Endothelial cell of umbilical vein (primary cell): ENCODE data around the gene FBXW9. TPM values are rescaled to one million over a fixed set of nuclear protein-coding genes. Genes with fewer than 3 reads are reported as not detected.

ENCODE experiments used
- BruUV-seq: library from RNA; stranded (reverse); fragments of 400-500 nt; replicated peaks from 2 replicates; lab custom pipeline; 2021; lab: Mats Ljungman, UMichigan
- CTCF ChIA-PET: fragments of 300-600, 350-600 bp; sonication (Branson Sonifier 250); formaldehyde crosslinking; loops from one replicate; lab custom pipeline; 2021; ENCODE audit warnings: antibody characterized with exemption, inconsistent platforms; lab: Charles Lee
- POLR2A ChIA-PET: fragments of 300-600, 350-600 bp; sonication (Branson Sonifier 250); formaldehyde crosslinking; loops from one replicate; lab custom pipeline; 2021; ENCODE audit warnings: antibody characterized with exemption, inconsistent platforms; lab: Charles Lee
- DNase-seq: peaks from one replicate; pipeline ENCODE4 v3.0.0-alpha.2; 2011; ENCODE audit warnings: low read depth, low spot score
- FAIRE-seq: peaks from 2 replicates; lab custom pipeline; 2011; peaks lifted over from hg19 to GRCh38; lab: Jason Lieb, UNC
- H2AFZ ChIP-seq: 2 replicates; pipeline ENCODE4 v1.6.0; 2012; ENCODE audit warnings: low read depth, low read length, control low read depth, inconsistent platforms
- H3K27ac ChIP-seq: 2 replicates; pipeline ENCODE4 v1.5.1; 2011; ENCODE audit warnings: low read depth, mild to moderate bottlenecking, control low read depth, low read length, moderate library complexity; ENCODE audit not compliant: insufficient read depth
- H3K27me3 ChIP-seq, 2 experiments: 2 replicates each; pipeline versions ENCODE4 v1.6.0 to v1.6.1; 2011; ENCODE audit warnings: low read length in 2 of 2, mixed read lengths in 1 of 2; ENCODE audit not compliant: control insufficient read depth in 2 of 2, insufficient read depth in 2 of 2
- H3K36me3 ChIP-seq, 2 experiments: 2 replicates in 1 of 2; 3 replicates in 1 of 2; pipeline ENCODE4 v1.5.1; 2011; ENCODE audit warnings: low read length in 2 of 2, mild to moderate bottlenecking in 1 of 2, moderate library complexity in 1 of 2; ENCODE audit not compliant: control insufficient read depth in 2 of 2, insufficient read depth in 2 of 2; ENCODE audit errors: extremely low read depth in 1 of 2
- H3K4me1 ChIP-seq: 3 replicates; pipeline ENCODE4 v1.5.1; 2011; ENCODE audit warnings: mild to moderate bottlenecking, low read length; ENCODE audit not compliant: control insufficient read depth, insufficient read depth; ENCODE audit errors: extremely low read depth
- H3K4me2 ChIP-seq: 2 replicates; pipeline ENCODE4 v1.6.1; 2011; ENCODE audit warnings: low read length, control low read depth, mixed read lengths; ENCODE audit not compliant: insufficient read depth
- H3K4me3 ChIP-seq, 3 experiments: fragments of 200-600 bp in 1 of 3; sonication (generic), shearing (Covaris generic) in 1 of 3; replicated peaks in 1 of 3; 2 replicates each; pipeline ENCODE4 v1.5.1; 2011 to 2016; ENCODE audit warnings: control low read depth in 3 of 3, low read length in 3 of 3, mild to moderate bottlenecking in 2 of 3, inconsistent platforms in 1 of 3, low read depth in 1 of 3, moderate library complexity in 1 of 3; ENCODE audit not compliant: insufficient read depth in 1 of 3
- H3K79me2 ChIP-seq: 2 replicates; pipeline ENCODE4 v1.6.0; 2012; ENCODE audit warnings: low read length, inconsistent platforms; ENCODE audit not compliant: control insufficient read depth, insufficient read depth
- H3K9ac ChIP-seq: replicated peaks from 2 replicates; pipeline ENCODE3; 2011; ENCODE audit warnings: low read length, control low read depth; ENCODE audit not compliant: insufficient read depth; ENCODE audit errors: extremely low read depth
- H3K9me1 ChIP-seq: replicated peaks from 3 replicates; pipeline ENCODE4 v1.6.0; 2011; ENCODE audit warnings: mild to moderate bottlenecking, low read length; ENCODE audit not compliant: control insufficient read depth, insufficient read depth; ENCODE audit errors: extremely low read depth
- H3K9me3 ChIP-seq: replicated peaks from 2 replicates; pipeline ENCODE4 v1.5.1; 2012; ENCODE audit warnings: low read length, inconsistent platforms; ENCODE audit not compliant: control insufficient read depth, insufficient read depth
- H4K20me1 ChIP-seq: replicated peaks from 2 replicates; pipeline ENCODE3; 2011; ENCODE audit warnings: mild to moderate bottlenecking, low read length; ENCODE audit not compliant: control insufficient read depth, insufficient read depth; ENCODE audit errors: extremely low read depth
- EZH2 ChIP-seq: IDR thresholded peaks from 2 replicates; pipeline ENCODE4 v1.6.1; 2012; ENCODE audit warnings: borderline replicate concordance, low read depth, mild to moderate bottlenecking, moderate library complexity, low read length, inconsistent platforms; ENCODE audit not compliant: severe bottlenecking
- FOS ChIP-seq: IDR thresholded peaks from 2 replicates; pipeline ENCODE4 v1.6.1; 2011; ENCODE audit warnings: mild to moderate bottlenecking, low read length, moderate library complexity, borderline replicate concordance; ENCODE audit not compliant: insufficient read depth
- GATA2 ChIP-seq: IDR thresholded peaks from 2 replicates; pipeline ENCODE4 v1.7.0; 2011; ENCODE audit warnings: low read depth, mild to moderate bottlenecking, moderate library complexity, mixed read lengths, low read length; ENCODE audit not compliant: insufficient read length, insufficient read depth
- JUN ChIP-seq: IDR thresholded peaks from 2 replicates; pipeline ENCODE4 v1.6.1; 2011; ENCODE audit warnings: borderline replicate concordance, low read depth; ENCODE audit not compliant: insufficient read length, insufficient read depth
- MYC ChIP-seq: IDR thresholded peaks from one replicate; pipeline ENCODE4 v1.6.1; 2011; ENCODE audit warnings: mild to moderate bottlenecking, low read depth, low read length
- POLR2A ChIP-seq: IDR thresholded peaks from 2 replicates; pipeline ENCODE4 v1.6.1; 2012; ENCODE audit warnings: low read depth, mild to moderate bottlenecking, control low read depth, low read length
- POLR2AphosphoS5 ChIP-seq: IDR thresholded peaks from 2 replicates; pipeline ENCODE4 v1.6.1; 2012; ENCODE audit warnings: low read depth, mild to moderate bottlenecking, control low read depth, low read length, moderate library complexity; ENCODE audit not compliant: insufficient read depth
- dilution Hi-C: fragments of 300-500 bp; cut with MboI; formaldehyde crosslinking; loops from one replicate; pipeline ENCODE4 v1.15.0; 2019; ENCODE audit warnings: low sequenced_read_pairs; ENCODE audit not compliant: extremely low pct_ligation_motif_present
- intact Hi-C: fragments of 100-400 bp; cut with micrococcal nuclease; formaldehyde crosslinking; loops from one replicate; pipeline ENCODE4 v1.10.0; 2022
- polyA plus RNA-seq, 4 experiments: library from polyadenylated mRNA; depleted of rRNA in 3 of 4; stranded (reverse) in 3 of 4; unstranded in 1 of 4; fragments of >200 nt; gene quantifications; 2 replicates each; pipeline versions ENCODE4 v1.2.1 to v1.2.3, GENCODE V29; 2011 to 2012; ENCODE audit warnings: missing spikeins in 1 of 4
- total RNA-seq: library from RNA; stranded (reverse); gene quantifications from 2 replicates; pipeline ENCODE4 v1.2.3, GENCODE V29; 2021
- TF ChIP-seq, protein P1 (sequence below): IDR thresholded peaks from 2 replicates; pipeline ENCODE4 v1.6.1; 2011; ENCODE audit not compliant: insufficient read depth, insufficient read length
- TF ChIP-seq, protein P2 (sequence below), 2 donors: IDR thresholded peaks; 1 replicate in 1 of 2; 2 replicates in 1 of 2; pipeline ENCODE4 v1.5.1; 2011; ENCODE audit warnings: low read length in 2 of 2, mild to moderate bottlenecking in 2 of 2, moderate library complexity in 2 of 2, control low read depth in 1 of 2, inconsistent platforms in 1 of 2, low read depth in 1 of 2; ENCODE audit not compliant: insufficient read depth in 1 of 2; ENCODE audit errors: extremely low read depth in 1 of 2

The FBXW9 gene
- total and polyA plus RNA-seq, 2 donors (not counting 3 experiments of a cell fraction or from before 2014, with no cell fraction given) = 12.4 to 19.3 TPM

DNA sequence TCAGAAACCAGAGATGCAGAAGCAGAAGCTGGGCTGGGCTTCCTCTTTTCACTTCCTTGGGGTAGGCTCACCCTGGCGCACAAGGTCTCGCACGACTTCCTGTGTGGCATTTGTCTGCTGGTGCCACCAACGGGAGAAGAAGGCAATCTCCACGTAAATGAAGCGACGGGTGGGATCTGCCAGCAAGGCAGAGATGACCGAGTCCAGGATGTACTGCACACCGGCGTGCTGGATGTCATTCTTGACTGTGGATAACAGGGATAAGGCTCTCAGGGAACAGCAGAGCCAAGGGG, 31.2 kb downstream of the FBXW9 start:
- intact Hi-C loops = loop anchor here (5.0 kb wide), 2 partner anchors 503 to 743 kb away; partner anchors contain the start of gene ZNF136
- FAIRE-seq (no peak), DNase-seq (no peak)
- no peaks in the 10 kb centered on the region for H4K20me1 ChIP-seq
- dilution Hi-C loops = no loop called here
- H2AFZ ChIP-seq = no peak overlapping the region
- ChIA-PET CTCF (interaction anchor here (1.5 to 2.1 kb wide), 2 partner anchors 26 to 98 kb away, joined by 3 to 7 read pairs; no protein-coding TSS in a partner anchor), POLR2A (no interaction called here)
- peaks cover 0 to 3% of the 10 kb centered on the region in 2 experiments for H3K36me3 ChIP-seq
- peaks cover 11% of the 10 kb centered on the region for H3K79me2 ChIP-seq
- TF ChIP-seq POLR2AphosphoS5 (no peak), POLR2A (no peak), FOS (no peak), GATA2 (no peak), MYC (no peak), EZH2 (no peak), JUN (no peak)
- TF ChIP-seq, protein P1, sequence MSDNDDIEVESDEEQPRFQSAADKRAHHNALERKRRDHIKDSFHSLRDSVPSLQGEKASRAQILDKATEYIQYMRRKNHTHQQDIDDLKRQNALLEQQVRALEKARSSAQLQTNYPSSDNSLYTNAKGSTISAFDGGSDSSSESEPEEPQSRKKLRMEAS = no peak
- TF ChIP-seq, protein P2, sequence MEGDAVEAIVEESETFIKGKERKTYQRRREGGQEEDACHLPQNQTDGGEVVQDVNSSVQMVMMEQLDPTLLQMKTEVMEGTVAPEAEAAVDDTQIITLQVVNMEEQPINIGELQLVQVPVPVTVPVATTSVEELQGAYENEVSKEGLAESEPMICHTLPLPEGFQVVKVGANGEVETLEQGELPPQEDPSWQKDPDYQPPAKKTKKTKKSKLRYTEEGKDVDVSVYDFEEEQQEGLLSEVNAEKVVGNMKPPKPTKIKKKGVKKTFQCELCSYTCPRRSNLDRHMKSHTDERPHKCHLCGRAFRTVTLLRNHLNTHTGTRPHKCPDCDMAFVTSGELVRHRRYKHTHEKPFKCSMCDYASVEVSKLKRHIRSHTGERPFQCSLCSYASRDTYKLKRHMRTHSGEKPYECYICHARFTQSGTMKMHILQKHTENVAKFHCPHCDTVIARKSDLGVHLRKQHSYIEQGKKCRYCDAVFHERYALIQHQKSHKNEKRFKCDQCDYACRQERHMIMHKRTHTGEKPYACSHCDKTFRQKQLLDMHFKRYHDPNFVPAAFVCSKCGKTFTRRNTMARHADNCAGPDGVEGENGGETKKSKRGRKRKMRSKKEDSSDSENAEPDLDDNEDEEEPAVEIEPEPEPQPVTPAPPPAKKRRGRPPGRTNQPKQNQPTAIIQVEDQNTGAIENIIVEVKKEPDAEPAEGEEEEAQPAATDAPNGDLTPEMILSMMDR (IDR thresholded peaks at IDR 0.05; ENCODE audit: extremely low read depth in 1 of 2, insufficient read depth in 1 of 2, low read depth in 1 of 2, low read length in 2 of 2) = no peak
- H3K27me3 ChIP-seq = no peaks in the 10 kb centered on the region
- no TSS peak for BruUV-seq
- H3K27ac ChIP-seq = no peak overlapping the region
- no peak overlapping the region for H3K9ac ChIP-seq
- H3K9me1 ChIP-seq = no peaks in the 10 kb centered on the region
- peaks cover 15% of the 10 kb centered on the region for H3K4me1 ChIP-seq
- no peak overlapping the region for H3K4me3 ChIP-seq
- no peak overlapping the region for H3K4me2 ChIP-seq
- H3K9me3 ChIP-seq = no peaks in the 10 kb centered on the region
